ENCODE data around the gene TXNRD1.

TXNRD1 gene

DNA sequence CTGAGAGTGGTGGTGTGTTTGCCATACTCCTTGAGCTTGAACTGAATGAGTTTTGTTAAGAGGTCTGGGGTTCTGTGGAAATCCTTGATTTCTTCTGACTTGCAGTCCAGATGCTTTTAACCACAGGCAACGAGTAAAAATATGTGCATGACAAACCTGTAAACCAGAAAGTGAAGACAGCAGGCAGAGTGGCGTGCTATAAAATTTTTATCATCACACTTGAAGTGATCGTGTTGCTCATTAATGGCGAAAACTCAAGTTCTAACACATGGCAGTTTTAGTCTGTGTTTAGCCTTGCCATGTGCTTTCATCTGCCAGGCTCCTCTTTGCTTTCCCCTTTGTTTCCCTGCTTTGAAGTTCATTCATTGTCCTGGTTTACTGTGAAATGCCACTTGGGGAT lies 28.0 kb downstream of the TXNRD1 start (continued):
- TF ChIP-seq, protein P1, sequence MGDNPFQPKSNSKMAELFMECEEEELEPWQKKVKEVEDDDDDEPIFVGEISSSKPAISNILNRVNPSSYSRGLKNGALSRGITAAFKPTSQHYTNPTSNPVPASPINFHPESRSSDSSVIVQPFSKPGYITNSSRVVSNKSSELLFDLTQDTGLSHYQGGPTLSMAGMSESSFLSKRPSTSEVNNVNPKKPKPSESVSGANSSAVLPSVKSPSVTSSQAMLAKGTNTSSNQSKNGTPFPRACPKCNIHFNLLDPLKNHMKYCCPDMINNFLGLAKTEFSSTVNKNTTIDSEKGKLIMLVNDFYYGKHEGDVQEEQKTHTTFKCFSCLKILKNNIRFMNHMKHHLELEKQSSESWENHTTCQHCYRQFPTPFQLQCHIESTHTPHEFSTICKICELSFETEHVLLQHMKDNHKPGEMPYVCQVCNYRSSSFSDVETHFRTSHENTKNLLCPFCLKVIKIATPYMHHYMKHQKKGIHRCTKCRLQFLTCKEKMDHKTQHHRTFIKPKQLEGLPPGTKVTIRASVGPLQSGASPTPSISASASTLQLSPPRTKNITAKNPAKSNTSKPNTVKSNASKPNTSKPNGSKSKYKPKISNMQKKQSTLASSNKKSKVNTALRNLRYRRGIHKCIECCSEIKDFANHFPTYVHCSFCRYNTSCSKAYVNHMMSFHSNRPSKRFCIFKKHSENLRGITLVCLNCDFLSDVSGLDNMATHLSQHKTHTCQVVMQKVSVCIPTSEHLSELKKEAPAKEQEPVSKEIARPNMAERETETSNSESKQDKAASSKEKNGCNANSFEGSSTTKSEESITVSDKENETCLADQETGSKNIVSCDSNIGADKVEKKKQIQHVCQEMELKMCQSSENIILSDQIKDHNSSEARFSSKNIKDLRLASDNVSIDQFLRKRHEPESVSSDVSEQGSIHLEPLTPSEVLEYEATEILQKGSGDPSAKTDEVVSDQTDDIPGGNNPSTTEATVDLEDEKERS (tag by site-specific recombination; IDR thresholded peaks at IDR 0.05), result no peak
- TF ChIP-seq, protein P2, sequence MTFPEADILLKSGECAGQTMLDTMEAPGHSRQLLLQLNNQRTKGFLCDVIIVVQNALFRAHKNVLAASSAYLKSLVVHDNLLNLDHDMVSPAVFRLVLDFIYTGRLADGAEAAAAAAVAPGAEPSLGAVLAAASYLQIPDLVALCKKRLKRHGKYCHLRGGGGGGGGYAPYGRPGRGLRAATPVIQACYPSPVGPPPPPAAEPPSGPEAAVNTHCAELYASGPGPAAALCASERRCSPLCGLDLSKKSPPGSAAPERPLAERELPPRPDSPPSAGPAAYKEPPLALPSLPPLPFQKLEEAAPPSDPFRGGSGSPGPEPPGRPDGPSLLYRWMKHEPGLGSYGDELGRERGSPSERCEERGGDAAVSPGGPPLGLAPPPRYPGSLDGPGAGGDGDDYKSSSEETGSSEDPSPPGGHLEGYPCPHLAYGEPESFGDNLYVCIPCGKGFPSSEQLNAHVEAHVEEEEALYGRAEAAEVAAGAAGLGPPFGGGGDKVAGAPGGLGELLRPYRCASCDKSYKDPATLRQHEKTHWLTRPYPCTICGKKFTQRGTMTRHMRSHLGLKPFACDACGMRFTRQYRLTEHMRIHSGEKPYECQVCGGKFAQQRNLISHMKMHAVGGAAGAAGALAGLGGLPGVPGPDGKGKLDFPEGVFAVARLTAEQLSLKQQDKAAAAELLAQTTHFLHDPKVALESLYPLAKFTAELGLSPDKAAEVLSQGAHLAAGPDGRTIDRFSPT (tag by site-specific recombination; IDR thresholded peaks at IDR 0.05), result no peak
- TF ChIP-seq ZNF292 (tag by site-specific recombination; IDR thresholded peaks at IDR 0.05; ENCODE audit: borderline replicate concordance, low read depth) (no peak), ZNF10 (tag by site-specific recombination; IDR thresholded peaks at IDR 0.05) (no peak), ZNF555 (tag by site-specific recombination; conservative IDR thresholded peaks at IDR 0.05) (no peak), ZNF785 (tag by site-specific recombination; IDR thresholded peaks at IDR 0.05) (no peak), ZSCAN30 (tag by site-specific recombination; IDR thresholded peaks at IDR 0.05) (peak; percentile 26; the same call in 1 of the 2 replicates), ZNF76 (tag by site-specific recombination; IDR thresholded peaks at IDR 0.05; ENCODE audit: borderline replicate concordance, low read depth) (no peak), ZNF530 (tag by site-specific recombination; IDR thresholded peaks at IDR 0.05; ENCODE audit: low read depth) (no peak)
- TF ChIP-seq, protein P3, sequence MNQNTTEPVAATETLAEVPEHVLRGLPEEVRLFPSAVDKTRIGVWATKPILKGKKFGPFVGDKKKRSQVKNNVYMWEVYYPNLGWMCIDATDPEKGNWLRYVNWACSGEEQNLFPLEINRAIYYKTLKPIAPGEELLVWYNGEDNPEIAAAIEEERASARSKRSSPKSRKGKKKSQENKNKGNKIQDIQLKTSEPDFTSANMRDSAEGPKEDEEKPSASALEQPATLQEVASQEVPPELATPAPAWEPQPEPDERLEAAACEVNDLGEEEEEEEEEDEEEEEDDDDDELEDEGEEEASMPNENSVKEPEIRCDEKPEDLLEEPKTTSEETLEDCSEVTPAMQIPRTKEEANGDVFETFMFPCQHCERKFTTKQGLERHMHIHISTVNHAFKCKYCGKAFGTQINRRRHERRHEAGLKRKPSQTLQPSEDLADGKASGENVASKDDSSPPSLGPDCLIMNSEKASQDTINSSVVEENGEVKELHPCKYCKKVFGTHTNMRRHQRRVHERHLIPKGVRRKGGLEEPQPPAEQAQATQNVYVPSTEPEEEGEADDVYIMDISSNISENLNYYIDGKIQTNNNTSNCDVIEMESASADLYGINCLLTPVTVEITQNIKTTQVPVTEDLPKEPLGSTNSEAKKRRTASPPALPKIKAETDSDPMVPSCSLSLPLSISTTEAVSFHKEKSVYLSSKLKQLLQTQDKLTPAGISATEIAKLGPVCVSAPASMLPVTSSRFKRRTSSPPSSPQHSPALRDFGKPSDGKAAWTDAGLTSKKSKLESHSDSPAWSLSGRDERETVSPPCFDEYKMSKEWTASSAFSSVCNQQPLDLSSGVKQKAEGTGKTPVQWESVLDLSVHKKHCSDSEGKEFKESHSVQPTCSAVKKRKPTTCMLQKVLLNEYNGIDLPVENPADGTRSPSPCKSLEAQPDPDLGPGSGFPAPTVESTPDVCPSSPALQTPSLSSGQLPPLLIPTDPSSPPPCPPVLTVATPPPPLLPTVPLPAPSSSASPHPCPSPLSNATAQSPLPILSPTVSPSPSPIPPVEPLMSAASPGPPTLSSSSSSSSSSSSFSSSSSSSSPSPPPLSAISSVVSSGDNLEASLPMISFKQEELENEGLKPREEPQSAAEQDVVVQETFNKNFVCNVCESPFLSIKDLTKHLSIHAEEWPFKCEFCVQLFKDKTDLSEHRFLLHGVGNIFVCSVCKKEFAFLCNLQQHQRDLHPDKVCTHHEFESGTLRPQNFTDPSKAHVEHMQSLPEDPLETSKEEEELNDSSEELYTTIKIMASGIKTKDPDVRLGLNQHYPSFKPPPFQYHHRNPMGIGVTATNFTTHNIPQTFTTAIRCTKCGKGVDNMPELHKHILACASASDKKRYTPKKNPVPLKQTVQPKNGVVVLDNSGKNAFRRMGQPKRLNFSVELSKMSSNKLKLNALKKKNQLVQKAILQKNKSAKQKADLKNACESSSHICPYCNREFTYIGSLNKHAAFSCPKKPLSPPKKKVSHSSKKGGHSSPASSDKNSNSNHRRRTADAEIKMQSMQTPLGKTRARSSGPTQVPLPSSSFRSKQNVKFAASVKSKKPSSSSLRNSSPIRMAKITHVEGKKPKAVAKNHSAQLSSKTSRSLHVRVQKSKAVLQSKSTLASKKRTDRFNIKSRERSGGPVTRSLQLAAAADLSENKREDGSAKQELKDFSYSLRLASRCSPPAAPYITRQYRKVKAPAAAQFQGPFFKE (tag by site-specific recombination; IDR thresholded peaks at IDR 0.05; ENCODE audit: borderline replicate concordance), result no peak
- TF ChIP-seq, protein P4, sequence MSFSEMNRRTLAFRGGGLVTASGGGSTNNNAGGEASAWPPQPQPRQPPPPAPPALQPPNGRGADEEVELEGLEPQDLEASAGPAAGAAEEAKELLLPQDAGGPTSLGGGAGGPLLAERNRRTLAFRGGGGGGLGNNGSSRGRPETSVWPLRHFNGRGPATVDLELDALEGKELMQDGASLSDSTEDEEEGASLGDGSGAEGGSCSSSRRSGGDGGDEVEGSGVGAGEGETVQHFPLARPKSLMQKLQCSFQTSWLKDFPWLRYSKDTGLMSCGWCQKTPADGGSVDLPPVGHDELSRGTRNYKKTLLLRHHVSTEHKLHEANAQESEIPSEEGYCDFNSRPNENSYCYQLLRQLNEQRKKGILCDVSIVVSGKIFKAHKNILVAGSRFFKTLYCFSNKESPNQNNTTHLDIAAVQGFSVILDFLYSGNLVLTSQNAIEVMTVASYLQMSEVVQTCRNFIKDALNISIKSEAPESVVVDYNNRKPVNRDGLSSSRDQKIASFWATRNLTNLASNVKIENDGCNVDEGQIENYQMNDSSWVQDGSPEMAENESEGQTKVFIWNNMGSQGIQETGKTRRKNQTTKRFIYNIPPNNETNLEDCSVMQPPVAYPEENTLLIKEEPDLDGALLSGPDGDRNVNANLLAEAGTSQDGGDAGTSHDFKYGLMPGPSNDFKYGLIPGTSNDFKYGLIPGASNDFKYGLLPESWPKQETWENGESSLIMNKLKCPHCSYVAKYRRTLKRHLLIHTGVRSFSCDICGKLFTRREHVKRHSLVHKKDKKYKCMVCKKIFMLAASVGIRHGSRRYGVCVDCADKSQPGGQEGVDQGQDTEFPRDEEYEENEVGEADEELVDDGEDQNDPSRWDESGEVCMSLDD (tag by site-specific recombination; IDR thresholded peaks at IDR 0.05), result no peak
- TF ChIP-seq, protein P5, sequence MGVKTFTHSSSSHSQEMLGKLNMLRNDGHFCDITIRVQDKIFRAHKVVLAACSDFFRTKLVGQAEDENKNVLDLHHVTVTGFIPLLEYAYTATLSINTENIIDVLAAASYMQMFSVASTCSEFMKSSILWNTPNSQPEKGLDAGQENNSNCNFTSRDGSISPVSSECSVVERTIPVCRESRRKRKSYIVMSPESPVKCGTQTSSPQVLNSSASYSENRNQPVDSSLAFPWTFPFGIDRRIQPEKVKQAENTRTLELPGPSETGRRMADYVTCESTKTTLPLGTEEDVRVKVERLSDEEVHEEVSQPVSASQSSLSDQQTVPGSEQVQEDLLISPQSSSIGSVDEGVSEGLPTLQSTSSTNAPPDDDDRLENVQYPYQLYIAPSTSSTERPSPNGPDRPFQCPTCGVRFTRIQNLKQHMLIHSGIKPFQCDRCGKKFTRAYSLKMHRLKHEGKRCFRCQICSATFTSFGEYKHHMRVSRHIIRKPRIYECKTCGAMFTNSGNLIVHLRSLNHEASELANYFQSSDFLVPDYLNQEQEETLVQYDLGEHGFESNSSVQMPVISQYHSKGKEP (tag by site-specific recombination; IDR thresholded peaks at IDR 0.05), result no peak
